HG03159 (cell line): Measurements from ENCODE around the gene NASP.

Experiments used
- ATAC-seq: cut with Tn5 transposase; IDR thresholded peaks from one replicate; pipeline ENCODE4 v1.9.1; 2021; ENCODE audit warnings: mild to moderate bottlenecking, moderate library complexity; ENCODE audit not compliant: unreplicated experiment

NASP gene

GRCh38 chr1:45617618-45618017, 33.8 kb downstream of the NASP start:
- no peak for ATAC-seq

DNA sequence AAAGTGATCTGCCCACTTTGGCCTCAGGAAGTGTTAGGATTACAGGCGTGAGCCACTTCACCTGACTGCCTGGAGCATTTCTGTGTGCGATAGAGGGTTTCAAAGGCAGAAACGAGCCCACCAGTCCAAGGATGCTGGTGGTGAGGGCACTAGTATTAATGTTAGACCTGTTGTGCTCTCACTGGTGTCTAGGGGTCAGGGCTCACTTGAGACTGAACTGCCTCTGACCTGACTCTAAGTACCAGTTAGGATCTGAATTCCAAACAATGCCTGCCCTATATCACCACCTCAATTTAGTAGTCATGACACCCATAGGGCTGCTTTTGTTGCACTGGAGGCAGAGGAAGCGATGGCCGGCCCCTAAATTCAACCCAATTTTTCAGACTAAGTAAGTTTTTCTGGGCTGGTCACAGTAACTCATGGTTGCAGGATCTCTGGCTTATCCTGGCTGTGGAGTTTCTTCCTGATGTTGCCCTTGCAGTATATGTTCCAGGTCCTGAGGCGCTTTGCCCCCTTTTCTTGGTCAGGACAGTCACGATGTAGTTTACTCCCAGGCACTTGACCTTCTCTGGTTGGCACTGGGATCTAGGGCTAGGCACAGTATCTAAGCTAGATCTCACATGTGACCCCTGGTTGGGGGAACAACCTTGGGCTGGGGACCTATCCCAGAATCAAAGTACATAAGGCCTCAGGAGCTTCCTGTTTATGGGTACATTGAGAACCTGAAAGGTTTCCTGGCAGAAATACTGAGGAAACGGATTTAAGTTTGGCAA, 35.5 kb downstream of the NASP start:
- ATAC-seq, result no peak

DNA sequence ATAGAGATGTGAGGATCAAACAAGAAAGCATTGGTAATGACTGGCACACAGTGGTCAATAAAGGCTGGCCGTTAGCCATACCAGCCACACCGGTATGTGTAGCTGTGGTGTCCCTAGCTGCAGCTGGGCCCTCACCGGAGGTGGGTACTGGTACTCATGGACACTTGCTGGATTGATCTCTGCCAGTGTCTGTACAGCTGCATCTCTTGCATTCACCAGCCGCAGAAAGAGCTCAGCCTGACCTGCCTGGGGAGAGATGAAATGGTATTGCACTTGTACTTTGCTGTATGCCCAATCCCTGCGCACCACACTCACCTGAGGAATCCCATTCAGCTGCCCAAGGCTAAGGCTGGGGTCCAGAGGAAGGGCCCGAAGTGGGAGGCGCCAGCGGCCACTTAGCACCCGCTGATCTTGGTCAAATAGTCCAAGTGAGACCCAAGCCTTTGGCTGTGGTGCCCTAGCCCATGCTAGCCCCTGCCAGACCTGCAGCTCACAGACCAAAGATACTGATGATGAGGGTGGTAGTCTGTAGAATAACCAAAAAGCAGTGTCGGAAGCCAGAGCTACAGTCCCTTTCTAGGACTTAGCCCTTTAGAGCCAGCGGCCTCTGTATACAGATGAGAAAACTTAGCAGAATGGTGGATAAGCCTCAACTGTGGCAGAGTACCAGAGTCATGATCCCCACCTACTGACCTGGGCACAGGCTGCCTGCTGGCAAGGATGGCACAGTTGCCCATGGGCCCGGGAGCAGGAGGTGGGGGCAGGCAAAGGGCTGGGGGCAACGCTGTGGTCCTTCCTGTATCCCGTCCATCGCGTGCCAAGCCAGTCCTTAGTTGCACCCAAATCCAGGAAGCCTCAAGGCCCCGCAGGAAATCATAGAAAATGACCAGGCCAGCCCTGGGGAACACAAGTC, 37.0 kb downstream of the NASP start:
- no peak for ATAC-seq

GRCh38 chr1:45621501-45621836, 37.6 kb downstream of the NASP start:
- no peak for ATAC-seq

DNA sequence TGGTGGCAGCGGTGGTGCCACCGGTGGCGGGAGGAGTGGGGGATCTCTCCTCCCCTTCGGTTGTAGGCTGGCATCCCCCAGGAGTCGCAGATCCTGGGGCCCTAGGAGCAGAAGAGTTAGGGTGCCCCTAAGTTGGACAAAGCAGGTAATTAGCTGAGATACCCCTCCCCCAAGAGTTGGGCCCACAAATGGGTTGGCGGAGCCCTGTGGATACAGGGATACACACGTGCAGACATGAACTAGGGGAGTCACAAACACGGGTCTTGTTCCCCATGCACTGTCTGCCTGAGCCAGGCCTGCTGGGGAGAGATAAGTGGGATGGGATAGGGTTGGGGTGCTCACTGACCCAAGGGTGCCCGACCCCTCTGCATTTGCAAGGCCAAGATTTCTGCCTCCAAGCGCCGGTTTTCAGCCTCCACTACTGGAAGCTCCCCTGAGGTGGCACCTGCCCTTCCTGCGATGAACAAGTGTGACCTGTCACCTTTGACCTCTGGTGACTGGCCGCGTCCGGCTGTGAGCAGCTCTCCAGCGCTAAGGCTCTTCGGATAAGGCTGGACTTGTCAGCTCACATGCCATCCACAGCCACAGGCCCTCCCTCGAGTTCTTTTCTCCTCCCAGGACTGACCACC, 38.2 kb downstream of the NASP start:
- ATAC-seq, result no peak

GRCh38 chr1:45622524-45623394, 38.9 kb downstream of the NASP start:
- ATAC-seq, result no peak

DNA sequence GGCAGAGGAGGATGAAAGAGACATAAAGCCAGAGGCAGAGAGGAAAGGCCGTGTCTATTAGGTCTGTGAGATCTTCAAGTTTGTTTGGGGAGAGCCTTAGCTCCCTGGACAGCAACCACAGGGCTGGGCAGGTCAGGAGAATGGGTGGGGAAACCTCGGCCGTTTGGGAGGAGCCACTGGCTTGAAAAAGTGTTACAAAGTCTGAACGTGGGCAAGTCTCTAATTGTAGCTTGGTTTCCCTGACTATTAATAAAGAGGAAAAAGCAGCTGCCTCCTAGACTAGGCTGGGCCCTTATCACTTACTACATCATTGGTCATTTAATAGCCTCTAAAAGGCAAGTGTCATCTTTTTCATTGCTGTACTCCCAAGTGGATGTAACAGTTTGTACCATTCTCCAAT, 40.1 kb downstream of the NASP start, which contains the start of gene CCDC17:
TSS of gene CCDC17 (minus strand) at position 83 of the 400 bp plus-strand sequence. CDS start 145 bp downstream, outside the sequence.
- ATAC-seq, result no peak

DNA sequence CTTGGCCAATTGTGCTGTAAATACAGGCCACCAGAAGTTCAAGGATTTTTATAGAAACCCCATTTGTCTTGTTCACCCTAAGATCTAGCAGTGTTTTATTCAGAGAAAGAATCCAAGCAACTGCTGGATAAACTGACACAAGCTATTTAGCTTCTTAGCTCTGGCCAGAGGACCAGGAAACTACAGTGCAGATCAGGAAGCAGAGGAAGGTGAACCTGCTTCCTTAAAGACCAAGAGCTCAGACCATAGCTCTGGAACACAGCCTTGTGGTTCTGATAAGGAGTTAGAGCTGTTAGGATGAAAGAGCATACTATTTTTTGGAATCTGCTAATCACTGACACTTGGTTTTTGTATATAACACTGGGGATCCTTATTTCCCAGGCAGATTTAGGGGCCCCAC, 45.2 kb downstream of the NASP start:
- no peak for ATAC-seq

DNA sequence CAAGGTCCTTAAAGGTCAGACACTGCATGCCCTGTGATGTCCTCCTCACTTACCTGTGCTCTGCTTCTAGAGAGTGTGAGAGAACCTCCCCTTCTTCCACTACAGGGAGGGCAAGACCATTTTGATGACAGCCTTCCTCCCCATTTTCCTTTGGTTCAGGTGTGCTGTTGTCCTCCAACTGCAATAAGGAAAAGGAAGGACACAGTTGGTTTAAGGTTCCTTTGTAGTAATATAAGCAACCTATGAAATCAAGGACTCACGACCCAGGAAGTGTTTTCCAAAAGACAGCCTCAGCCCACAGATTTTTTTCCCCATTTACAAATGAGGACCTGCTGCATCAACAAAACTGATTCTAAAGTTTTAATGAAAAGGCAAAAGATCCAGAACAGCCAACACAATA, 46.6 kb downstream of the NASP start:
- no peak for ATAC-seq

- ATAC-seq, result no peak
Measured at GRCh38 chr1:45635211-45635610, 51.4 kb downstream of the NASP start.

DNA sequence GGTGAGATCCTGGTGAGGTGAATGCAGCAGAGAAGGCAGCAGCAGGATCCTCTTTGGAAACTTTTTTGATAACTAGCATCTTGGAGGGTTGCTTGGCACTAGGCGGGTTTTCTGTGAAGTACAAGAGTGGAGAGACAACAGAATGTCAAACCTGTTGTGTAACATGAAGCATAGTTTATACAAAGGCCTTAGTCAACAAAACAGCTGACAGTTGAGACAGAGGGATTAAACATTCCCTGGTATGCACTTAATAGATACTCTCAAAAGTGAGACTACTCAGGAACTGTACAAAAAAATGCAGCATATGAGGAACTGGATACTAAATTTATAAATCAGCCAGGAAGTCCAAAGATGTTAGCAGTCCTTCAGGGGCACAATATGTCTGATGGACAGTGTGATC, 56.5 kb downstream of the NASP start:
- no peak for ATAC-seq

DNA sequence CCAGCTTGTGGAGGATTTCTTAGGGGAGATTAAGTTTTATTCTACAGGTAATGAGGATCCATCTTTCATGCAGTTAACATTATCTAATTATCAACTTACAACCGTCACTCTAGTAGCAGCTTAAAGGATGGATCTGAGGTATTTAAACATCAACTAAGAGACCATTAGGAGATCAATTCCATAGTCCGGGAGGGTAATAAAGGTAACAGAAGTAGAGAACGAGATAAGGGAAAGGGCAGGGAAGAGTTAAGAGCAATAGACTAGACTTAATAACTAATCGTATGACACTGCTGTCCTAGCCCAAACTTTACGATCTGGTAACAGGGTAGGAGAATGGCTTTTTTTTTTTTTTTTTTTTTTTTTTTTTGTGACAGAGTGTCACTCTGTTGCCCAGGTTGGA, 59.5 kb downstream of the NASP start:
- ATAC-seq, result no peak

- ATAC-seq, result no peak
Measured at GRCh38 chr1:45643978-45644377, 60.1 kb downstream of the NASP start.

DNA sequence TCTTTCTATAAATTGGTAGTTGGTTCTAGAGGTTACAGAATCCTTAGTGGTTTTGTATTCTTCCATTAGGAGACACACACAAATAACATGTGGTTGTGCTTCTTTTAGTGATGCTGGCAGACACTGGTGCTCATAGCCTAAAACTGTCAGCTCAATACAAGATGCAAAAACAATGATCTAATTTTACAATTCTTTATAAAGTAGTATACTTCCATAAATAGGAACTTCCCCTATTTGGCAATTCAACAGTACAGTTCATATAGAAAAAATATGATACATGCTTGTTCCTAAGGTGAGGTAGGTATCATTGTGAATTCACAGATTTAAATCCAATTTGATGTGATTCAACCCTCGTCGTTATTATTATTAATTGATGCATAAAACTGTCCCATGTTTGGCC, 60.8 kb downstream of the NASP start:
- no peak for ATAC-seq

GRCh38 chr1:45647248-45648021, 63.6 kb downstream of the NASP start:
- no peak for ATAC-seq

DNA sequence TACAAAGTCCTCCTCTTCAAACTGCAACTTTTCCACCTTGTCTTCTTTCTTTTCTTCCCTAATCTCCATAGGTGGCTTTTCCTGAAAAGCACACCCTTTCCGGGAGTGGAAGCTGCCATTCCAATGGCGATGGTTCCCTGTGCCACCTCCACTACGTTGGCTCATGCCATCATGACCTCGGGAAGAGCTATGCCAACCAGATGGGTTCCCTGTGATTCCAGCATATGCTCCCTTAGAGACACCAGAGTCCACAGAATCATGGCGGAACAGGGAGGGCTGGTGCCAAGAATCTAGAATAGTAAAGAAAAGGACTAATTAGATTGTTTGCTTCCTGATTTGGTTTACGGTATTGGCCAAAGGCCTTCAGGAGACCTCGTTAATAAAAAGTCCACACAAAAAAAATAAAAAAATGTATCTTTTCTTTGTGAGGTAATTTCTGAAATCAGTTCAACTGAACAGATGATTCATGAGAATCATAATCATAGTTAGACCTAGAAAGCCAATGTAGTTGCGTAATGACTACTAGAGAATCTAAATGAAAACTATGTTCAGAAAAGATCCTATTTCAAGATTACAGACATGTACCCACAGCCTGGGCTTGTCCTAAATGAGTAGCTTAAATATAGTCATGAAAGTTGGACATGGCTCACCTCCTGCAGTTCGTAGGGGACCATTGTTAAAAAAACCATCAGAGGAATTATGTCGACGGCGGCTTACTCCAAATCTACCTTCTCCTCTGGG, 70.9 kb downstream of the NASP start:
- ATAC-seq, result no peak

- no peak for ATAC-seq
Measured at GRCh38 chr1:45656573-45657226, 72.9 kb downstream of the NASP start.

- ATAC-seq, result no peak
Measured at GRCh38 chr1:45658171-45658570, 74.3 kb downstream of the NASP start.

- no peak for ATAC-seq
Measured at GRCh38 chr1:45659222-45659621, 75.4 kb downstream of the NASP start.
